HCT116 (cell line): ENCODE results near the gene TMC3.

ENCODE experiments used
- CBX3 ChIP-seq: IDR thresholded peaks from 2 replicates; pipeline ENCODE4 v1.6.1; 2012; ENCODE audit warnings: low read depth
- CEBPB ChIP-seq: IDR thresholded peaks from 2 replicates; pipeline ENCODE4 v1.6.1; 2012; ENCODE audit warnings: low read depth
- CTCF ChIP-seq, 3 experiments: fragments of 200-600 bp in 1 of 3; sonication (generic) in 1 of 3; IDR thresholded peaks in 2 of 3; conservative IDR thresholded peaks in 1 of 3; 2 replicates each; pipeline ENCODE4 v1.5.1; 2012 to 2017; ENCODE audit warnings: low read depth in 2 of 3, low read length in 2 of 3, antibody characterized with exemption in 1 of 3, borderline replicate concordance in 1 of 3, control low read depth in 1 of 3, mild to moderate bottlenecking in 1 of 3, mixed read lengths in 1 of 3, mixed run types in 1 of 3, moderate library complexity in 1 of 3; ENCODE audit not compliant: insufficient read depth in 1 of 3
- EZH2phosphoT487 ChIP-seq: fragments of 200-600 bp; IDR thresholded peaks from 2 replicates; pipeline ENCODE4 v1.6.1; 2018; ENCODE audit warnings: antibody characterized with exemption, borderline replicate concordance
- FOSL1 ChIP-seq: IDR thresholded peaks from 2 replicates; pipeline ENCODE4 v1.6.1; 2012; ENCODE audit warnings: low read depth
- JUND ChIP-seq: IDR thresholded peaks from 2 replicates; pipeline ENCODE4 v1.6.1; 2012
- POLR2A ChIP-seq: IDR thresholded peaks from 2 replicates; pipeline ENCODE4 v1.7.0; 2011; ENCODE audit warnings: borderline replicate concordance; ENCODE audit not compliant: insufficient read depth, insufficient read length; ENCODE audit errors: extremely low read depth
- POLR2AphosphoS5 ChIP-seq: IDR thresholded peaks from 2 replicates; pipeline ENCODE4 v1.6.1; 2011; ENCODE audit warnings: mild to moderate bottlenecking, low read depth, low read length, moderate library complexity
- REST ChIP-seq: IDR thresholded peaks from 2 replicates; pipeline ENCODE4 v1.6.1; 2012; ENCODE audit warnings: low read depth
- SIN3A ChIP-seq: IDR thresholded peaks from 2 replicates; pipeline ENCODE4 v1.6.1; 2012; ENCODE audit warnings: low read depth
- SP1 ChIP-seq: IDR thresholded peaks from 2 replicates; pipeline ENCODE4 v1.6.1; 2012; ENCODE audit warnings: low read depth
- SRF ChIP-seq: IDR thresholded peaks from 2 replicates; pipeline ENCODE4 v1.6.1; 2012; ENCODE audit warnings: low read depth
- ZNF274 ChIP-seq: fragments of 200-500 bp; sonication (Bioruptor generic); IDR thresholded peaks from 2 replicates; pipeline ENCODE4 v1.6.1; 2014; ENCODE audit warnings: mild to moderate bottlenecking, low read depth, low read length, inconsistent platforms

- TF ChIP-seq POLR2A (no peak), CTCF (IDR thresholded peaks at IDR 0.05 in 2 of 3, conservative IDR thresholded peaks at IDR 0.05 in 1 of 3; ENCODE audit: borderline replicate concordance in 1 of 3, insufficient read depth in 1 of 3, low read depth in 2 of 3, low read length in 2 of 3) (no peak), ZNF274 (no peak), REST (no peak), JUND (no peak), EZH2phosphoT487 (no peak), SIN3A (no peak), CEBPB (no peak), POLR2AphosphoS5 (no peak), FOSL1 (no peak), SRF (no peak), CBX3 (no peak), SP1 (no peak)
These were observed 13.5 kb downstream of the TMC3 start for GRCh38 chr15:81360491-81360890.
